Stomach smooth muscle (tissue), 2 donors: ENCODE data around the gene STAT3.

ENCODE experiments used
- H3K27ac ChIP-seq: one replicate; pipeline ENCODE4 v1.7.0; 2013; ENCODE audit warnings: mild to moderate bottlenecking, low read length, inconsistent platforms
- H3K27me3 ChIP-seq, 2 donors: one replicate each; pipeline ENCODE4 v1.7.0; 2013; ENCODE audit warnings: low read length in 2 of 2; ENCODE audit not compliant: insufficient read depth in 2 of 2, control insufficient read depth in 1 of 2
- H3K36me3 ChIP-seq, 2 donors: one replicate each; pipeline ENCODE4 v1.7.0; 2013; ENCODE audit warnings: low read length in 2 of 2; ENCODE audit not compliant: control insufficient read depth in 2 of 2, insufficient read depth in 2 of 2
- H3K4me1 ChIP-seq: one replicate; pipeline ENCODE4 v1.7.0; 2013; ENCODE audit warnings: low read length; ENCODE audit not compliant: control insufficient read depth, insufficient read depth
- H3K4me3 ChIP-seq, 2 donors: one replicate each; pipeline ENCODE4 v1.7.0; 2013; ENCODE audit warnings: low read length in 2 of 2
- H3K9ac ChIP-seq, 2 donors: one replicate each; pipeline ENCODE4 v1.7.0; 2013; ENCODE audit warnings: low read length in 2 of 2, mild to moderate bottlenecking in 1 of 2
- H3K9me3 ChIP-seq, 2 donors: one replicate each; pipeline ENCODE4 v1.7.0; 2013; ENCODE audit warnings: low read length in 2 of 2; ENCODE audit not compliant: control insufficient read depth in 2 of 2
- donor health status: healthy.
- donor health status: Pancreatic carcinoma.

Gene STAT3

GRCh38 chr17:42284024-42284369, 104.2 kb downstream of the STAT3 start:
- no peak overlapping the region for H3K4me3 ChIP-seq
- no peak overlapping the region for H3K27ac ChIP-seq
- H3K9me3 ChIP-seq, result no peaks in the 10 kb centered on the region
- no peak overlapping the region for H3K9ac ChIP-seq
- H3K36me3 ChIP-seq, result no peaks in the 10 kb centered on the region
- peaks cover 25% of the 10 kb centered on the region for H3K4me1 ChIP-seq
- no peaks in the 10 kb centered on the region for H3K27me3 ChIP-seq

- H3K27me3 ChIP-seq, result no peaks in the 10 kb centered on the region
- H3K4me1 ChIP-seq, result peaks cover 21% of the 10 kb centered on the region
- no peak overlapping the region for H3K27ac ChIP-seq
- no peaks in the 10 kb centered on the region for H3K36me3 ChIP-seq
- H3K4me3 ChIP-seq, result no peak overlapping the region
- H3K9me3 ChIP-seq, result no peaks in the 10 kb centered on the region
- no peak overlapping the region for H3K9ac ChIP-seq
These were observed 104.8 kb downstream of the STAT3 start for GRCh38 chr17:42283241-42284023.

GRCh38 chr17:42282478-42283080, 105.7 kb downstream of the STAT3 start:
- no peak overlapping the region for H3K9ac ChIP-seq
- H3K4me3 ChIP-seq, result no peak overlapping the region
- H3K27ac ChIP-seq, result no peak overlapping the region
- H3K36me3 ChIP-seq, result no peaks in the 10 kb centered on the region
- peaks cover 14% of the 10 kb centered on the region for H3K4me1 ChIP-seq
- no peaks in the 10 kb centered on the region for H3K27me3 ChIP-seq
- H3K9me3 ChIP-seq, result no peaks in the 10 kb centered on the region

- Histone ChIP-seq H3K4me1 (peaks cover 13% of the 10 kb centered on the region), H3K27ac (no peak overlapping the region), H3K9me3 (no peaks in the 10 kb centered on the region), H3K27me3 (no peaks in the 10 kb centered on the region), H3K9ac (no peak overlapping the region), H3K4me3 (no peak overlapping the region), H3K36me3 (no peaks in the 10 kb centered on the region)
These were observed 106.6 kb downstream of the STAT3 start for GRCh38 chr17:42281571-42282096.

DNA sequence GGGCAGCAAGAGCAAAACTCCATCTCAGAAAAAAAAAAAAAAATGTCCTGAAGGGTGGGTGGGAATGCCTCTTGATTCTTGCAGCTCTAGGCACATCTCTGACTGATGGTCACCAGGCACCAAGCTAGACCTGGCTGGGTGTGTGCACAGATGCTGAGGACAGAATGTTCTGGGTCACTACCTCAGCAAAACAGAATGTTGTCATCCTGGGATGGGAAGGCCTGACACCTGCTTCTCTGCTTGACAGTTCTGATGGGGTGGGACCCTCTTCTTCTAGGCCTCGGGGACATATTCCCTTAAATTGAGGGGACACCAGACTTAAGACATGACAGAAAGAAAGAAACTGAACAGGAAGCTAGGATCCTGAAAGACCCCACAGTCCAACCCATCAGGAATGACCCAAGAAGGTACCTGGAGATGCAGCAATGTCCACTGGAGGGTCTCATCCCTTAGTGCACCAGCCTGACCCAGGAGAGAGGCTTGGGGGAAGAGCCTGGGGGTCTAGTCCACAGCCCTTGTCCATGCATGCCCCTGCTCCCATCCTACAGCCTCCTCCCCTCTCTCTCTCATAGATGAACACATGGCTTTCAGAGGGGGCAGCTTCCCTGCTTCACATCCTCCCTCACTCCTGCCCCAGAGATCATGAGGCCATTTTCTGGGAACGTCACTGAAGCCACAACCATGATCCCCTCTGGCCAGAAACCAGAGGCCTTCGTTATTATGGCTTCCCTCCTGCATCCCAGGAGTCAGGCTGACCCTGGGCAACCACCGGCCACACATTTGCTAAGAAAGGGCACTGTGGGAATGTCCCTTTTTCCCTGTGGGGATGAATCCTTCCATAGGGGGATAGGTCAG, 108.2 kb downstream of the STAT3 start:
- Histone ChIP-seq H3K36me3 (no peaks in the 10 kb centered on the region), H3K4me3 (no peak overlapping the region), H3K27ac (no peak overlapping the region)

GRCh38 chr17:42277342-42277712, 110.9 kb downstream of the STAT3 start:
- Histone ChIP-seq H3K4me3 (peak overlapping the region in 1 of 2 donors; percentile 82), H3K27me3 (no peaks in the 10 kb centered on the region), H3K27ac (peak overlapping the region; percentile 64), H3K36me3 (no peaks in the 10 kb centered on the region), H3K9ac (peak overlapping the region in 1 of 2 donors; percentile 83), H3K4me1 (peaks cover 17% of the 10 kb centered on the region), H3K9me3 (no peaks in the 10 kb centered on the region)

More for the DNA sequence above, 108.2 kb downstream of the STAT3 start:
- no peaks in the 10 kb centered on the region for H3K27me3 ChIP-seq
- no peaks in the 10 kb centered on the region for H3K9me3 ChIP-seq
- no peak overlapping the region for H3K9ac ChIP-seq
- peaks cover 11% of the 10 kb centered on the region for H3K4me1 ChIP-seq

GRCh38 chr17:42276609-42277341, 111.5 kb downstream of the STAT3 start:
- H3K4me3 ChIP-seq, result peak overlapping the region; percentile 50 to 82
- peaks cover 17% of the 10 kb centered on the region for H3K4me1 ChIP-seq
- H3K36me3 ChIP-seq, result no peaks in the 10 kb centered on the region
- peak overlapping the region; percentile 73 to 83 for H3K9ac ChIP-seq
- no peaks in the 10 kb centered on the region for H3K27me3 ChIP-seq
- H3K27ac ChIP-seq, result peak overlapping the region; percentile 64
- H3K9me3 ChIP-seq, result no peaks in the 10 kb centered on the region

GRCh38 chr17:42276359-42276608, 112.0 kb downstream of the STAT3 start, which contains the start of gene STAT5B:
Gene STAT5B, minus strand, starts transcription at chr17:42276391. Its CDS starts 44,264 bp downstream, at chr17:42232127.
- no peaks in the 10 kb centered on the region for H3K36me3 ChIP-seq
- no peaks in the 10 kb centered on the region for H3K9me3 ChIP-seq
- H3K27me3 ChIP-seq, result no peaks in the 10 kb centered on the region
- peak within 1 kb of the TSS; percentile 82 to 88 for H3K4me3 ChIP-seq
- H3K9ac ChIP-seq, result peak within 1 kb of the TSS; percentile 80 to 87
- peaks cover 17% of the 10 kb centered on the region for H3K4me1 ChIP-seq
- peak within 1 kb of the TSS; percentile 66 for H3K27ac ChIP-seq

- H3K36me3 ChIP-seq, result no peaks in the 10 kb centered on the region
- peak overlapping the region; percentile 82 to 88 for H3K4me3 ChIP-seq
- H3K27me3 ChIP-seq, result no peaks in the 10 kb centered on the region
- peak overlapping the region; percentile 66 for H3K27ac ChIP-seq
- no peaks in the 10 kb centered on the region for H3K9me3 ChIP-seq
- peak overlapping the region; percentile 80 to 87 for H3K9ac ChIP-seq
- H3K4me1 ChIP-seq, result peaks cover 17% of the 10 kb centered on the region
These were observed 112.5 kb downstream of the STAT3 start for GRCh38 chr17:42275527-42276358.
